Adrenal gland (tissue), 12 donors: ENCODE results near the gene STXBP2. TPM values are rescaled to one million over a fixed set of nuclear protein-coding genes. Genes with fewer than 3 reads are reported as not detected.
A peak's percentile ranks its signal among the peaks of the same experiment; 100 is the strongest.

Source experiments
- DNase-seq, 7 donors: peaks; one replicate each; pipeline ENCODE4 v3.0.0-alpha.2; 2019 to 2020
- H3K27ac ChIP-seq, 5 donors: fragments of 200-600 bp; sonication (generic) in 4 of 5; 1 replicate in 3 of 5; 2 replicates in 2 of 5; pipeline versions ENCODE4 v1.5.1 to v1.8.0; 2016 to 2020; ENCODE audit warnings: mild to moderate bottlenecking in 1 of 5
- H3K27me3 ChIP-seq: fragments of 200-600 bp; 2 replicates; pipeline ENCODE4 v1.8.0; 2021
- H3K36me3 ChIP-seq, 2 donors: fragments of 200-600 bp; replicated peaks in 1 of 2; 1 replicate in 1 of 2; 2 replicates in 1 of 2; pipeline versions ENCODE4 v1.5.1 to v1.8.0; 2018 to 2022
- H3K4me1 ChIP-seq, 2 donors: fragments of 200-600 bp; replicated peaks in 1 of 2; 1 replicate in 1 of 2; 2 replicates in 1 of 2; pipeline versions ENCODE4 v1.5.1 to v1.8.0; 2018 to 2021
- H3K4me3 ChIP-seq, 4 donors: fragments of 200-600 bp; sonication (generic) in 3 of 4; one replicate each; pipeline ENCODE4 v1.5.1; 2016 to 2018
- H3K9me3 ChIP-seq, 3 donors: fragments of 200-600 bp; sonication (generic) in 1 of 3; replicated peaks in 1 of 3; 1 replicate in 2 of 3; 2 replicates in 1 of 3; pipeline versions ENCODE4 v1.5.1 to v1.8.0; 2016 to 2021
- POLR2A ChIP-seq, 2 donors: fragments of 450-650 bp; IDR thresholded peaks; one replicate each; pipeline ENCODE4 v1.6.1; 2017; ENCODE audit warnings: antibody characterized with exemption in 2 of 2, mild to moderate bottlenecking in 2 of 2, moderate library complexity in 1 of 2
- WGBS, 4 donors: extraction: QIAGEN DNeasy Blood & Tissue Kit in 2 of 4; methylation state at CpG; one replicate each; pipeline versions ENCODE4 v1.1.5 to v1.1.7; 2013 to 2017; 5-methylcytosine and 5-hydroxymethylcytosine counted together
- intact Hi-C, 2 donors: fragments of 100-400 bp; cut with DNase I; formaldehyde crosslinking; loops; one replicate each; pipeline versions ENCODE4 v1.14.1 to v1.15.0; 2022 to 2023
- polyA plus RNA-seq, 3 donors: library from polyadenylated mRNA; stranded (reverse); fragments of 200-250 nt in 2 of 3; fragments of 350-450 nt in 1 of 3; fragmentation: Illumina TruSeq in 1 of 3; extraction: RNeasy Lipid Tissue Mini Kit (QIAGEN cat#74804) in 1 of 3; gene quantifications; one replicate each; pipeline ENCODE4 v1.2.3, GENCODE V29; 2013 to 2014
- total RNA-seq, 9 donors: library from RNA; depleted of rRNA in 4 of 9; stranded (reverse); fragments of >200 nt in 4 of 9; fragments of 120-200 nt in 1 of 9; fragmentation: NEBNext Ultra II Directional in 1 of 9; extraction: Animal tissue kit (Norgen Biotek cat#: 25700) in 1 of 9; gene quantifications; one replicate each; pipeline versions ENCODE4 v1.1.0 to v1.2.4, GENCODE V29; 2013 to 2023
- TF ChIP-seq, protein P1 (sequence below), 6 experiments: fragments of 450-650 bp in 4 of 6; fragments of 200-600 bp in 2 of 6; sonication (generic) in 1 of 6; IDR thresholded peaks; 1 replicate in 5 of 6; 2 replicates in 1 of 6; pipeline versions ENCODE4 v1.5.1 to v1.8.0; 2016 to 2021; ENCODE audit warnings: antibody characterized with exemption in 6 of 6, mild to moderate bottlenecking in 2 of 6, moderate library complexity in 1 of 6
- donor health status: healthy with polysubstance abuse.
- donor health status: Bipolar disorder and iron deficiency.
- donor health status: DM: yes; HTN: yes; CAD: no.
- donor health status: DM: no; HTN: no; CAD: no.
- donor health status: DM: no; HTN: no; CAD: no.
- donor health status: DM: yes; HTN: yes; CAD: no.

The STXBP2 gene
- total and polyA plus RNA-seq, 12 donors, result 12.2 to 121 (median 40.3) TPM

DNA sequence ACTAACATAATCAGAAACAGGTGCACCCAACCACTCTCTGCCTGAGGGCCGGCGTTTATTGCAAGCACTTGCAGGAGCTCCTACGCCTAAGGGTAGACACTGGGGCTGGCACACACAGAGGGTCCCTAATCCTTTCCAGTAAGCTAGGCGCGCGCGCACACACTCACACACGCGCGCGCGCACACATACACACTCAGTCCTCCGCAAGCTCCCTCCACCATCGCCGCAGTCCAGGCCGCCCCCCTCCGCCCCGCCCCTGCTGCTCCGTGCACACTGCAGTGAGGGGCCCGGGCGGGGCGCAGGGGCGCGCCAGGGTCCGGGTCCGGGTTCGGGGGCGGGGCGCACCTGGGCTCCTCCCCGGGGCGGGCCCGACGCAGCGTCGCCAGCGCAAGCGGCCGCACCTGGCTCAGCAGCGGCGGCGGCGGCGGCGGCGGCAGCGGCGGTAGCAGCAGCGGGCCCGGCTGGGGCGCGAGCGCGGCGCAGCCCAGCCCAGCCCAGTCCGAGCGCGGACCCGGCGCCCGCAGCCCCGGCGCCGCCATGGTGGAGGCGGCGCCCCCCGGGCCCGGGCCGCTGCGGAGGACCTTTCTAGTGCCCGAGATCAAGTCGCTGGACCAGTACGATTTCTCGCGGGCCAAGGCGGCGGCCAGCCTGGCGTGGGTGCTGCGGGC lies 41.3 kb upstream of the STXBP2 start, which contains the start of gene CAMSAP3:
Gene CAMSAP3 (plus strand): TSS at position 398 of the 668 bp plus-strand sequence. CDS start 140 bp downstream, at position 538.
- 0 to 1% (median 1%) methylated on average over 3 to 74 of the region's 78 CpGs for WGBS, 4 donors
- peak within 1 kb of the TSS in 1 of 4 donors; percentile 64 for H3K4me3 ChIP-seq
- H3K27me3 ChIP-seq, result peaks cover 8% of the 10 kb centered on the region

DNA sequence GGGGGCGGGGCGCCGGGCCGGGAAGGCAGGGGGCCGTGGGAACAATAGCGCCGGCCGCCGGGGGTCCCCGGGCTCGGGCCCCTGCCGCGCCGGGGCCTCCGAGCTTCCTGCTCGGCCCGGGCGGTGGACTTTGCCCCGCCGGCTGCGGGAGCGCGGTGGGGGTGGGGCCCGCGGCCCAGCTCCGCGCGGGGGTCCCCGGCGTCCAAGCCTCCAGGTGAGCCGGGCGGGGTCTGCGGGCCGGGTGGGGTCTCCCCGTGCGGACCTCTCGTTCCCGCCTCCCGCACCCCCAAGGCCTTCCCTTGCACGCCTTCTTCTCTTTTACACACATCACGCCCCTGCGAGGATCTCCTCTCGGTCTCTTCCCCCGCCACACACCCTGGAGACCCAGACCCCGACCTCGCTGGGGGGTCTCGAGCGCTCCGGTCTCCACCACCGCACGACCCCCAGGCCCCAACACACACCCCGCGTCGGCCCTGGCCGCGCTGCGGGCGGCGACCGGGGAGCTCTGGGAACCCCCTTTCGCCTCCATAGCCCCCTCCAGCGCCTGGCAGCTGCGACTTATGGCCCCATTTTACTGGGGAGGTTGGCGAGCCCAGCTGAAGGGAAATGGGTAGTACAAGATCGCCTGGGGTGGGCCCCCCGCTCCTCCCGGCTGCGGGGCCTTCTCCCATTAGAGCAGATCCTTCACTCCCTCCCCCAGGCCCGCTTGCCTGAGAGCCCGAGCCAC lies 40.5 kb upstream of the STXBP2 start:
- H3K27ac ChIP-seq, result no peak overlapping the region

More for the DNA sequence above, 41.3 kb upstream of the STXBP2 start, which contains the start of gene CAMSAP3:
- Histone ChIP-seq H3K9me3 (no peaks in the 10 kb centered on the region), H3K4me1 (peaks cover 0 to 5% of the 10 kb centered on the region in 2 donors), H3K36me3 (no peaks in the 10 kb centered on the region), H3K27ac (no peak within 1 kb of the TSS)
- TF ChIP-seq, protein P1, sequence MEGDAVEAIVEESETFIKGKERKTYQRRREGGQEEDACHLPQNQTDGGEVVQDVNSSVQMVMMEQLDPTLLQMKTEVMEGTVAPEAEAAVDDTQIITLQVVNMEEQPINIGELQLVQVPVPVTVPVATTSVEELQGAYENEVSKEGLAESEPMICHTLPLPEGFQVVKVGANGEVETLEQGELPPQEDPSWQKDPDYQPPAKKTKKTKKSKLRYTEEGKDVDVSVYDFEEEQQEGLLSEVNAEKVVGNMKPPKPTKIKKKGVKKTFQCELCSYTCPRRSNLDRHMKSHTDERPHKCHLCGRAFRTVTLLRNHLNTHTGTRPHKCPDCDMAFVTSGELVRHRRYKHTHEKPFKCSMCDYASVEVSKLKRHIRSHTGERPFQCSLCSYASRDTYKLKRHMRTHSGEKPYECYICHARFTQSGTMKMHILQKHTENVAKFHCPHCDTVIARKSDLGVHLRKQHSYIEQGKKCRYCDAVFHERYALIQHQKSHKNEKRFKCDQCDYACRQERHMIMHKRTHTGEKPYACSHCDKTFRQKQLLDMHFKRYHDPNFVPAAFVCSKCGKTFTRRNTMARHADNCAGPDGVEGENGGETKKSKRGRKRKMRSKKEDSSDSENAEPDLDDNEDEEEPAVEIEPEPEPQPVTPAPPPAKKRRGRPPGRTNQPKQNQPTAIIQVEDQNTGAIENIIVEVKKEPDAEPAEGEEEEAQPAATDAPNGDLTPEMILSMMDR (IDR thresholded peaks at IDR 0.05), result no peak
- no peak for TF ChIP-seq POLR2A (IDR thresholded peaks at IDR 0.05)
- DNase-seq, result peak in 3 of 7 donors; percentile 28 to 61 (median 47)
- intact Hi-C loops, result no loop called here

DNA sequence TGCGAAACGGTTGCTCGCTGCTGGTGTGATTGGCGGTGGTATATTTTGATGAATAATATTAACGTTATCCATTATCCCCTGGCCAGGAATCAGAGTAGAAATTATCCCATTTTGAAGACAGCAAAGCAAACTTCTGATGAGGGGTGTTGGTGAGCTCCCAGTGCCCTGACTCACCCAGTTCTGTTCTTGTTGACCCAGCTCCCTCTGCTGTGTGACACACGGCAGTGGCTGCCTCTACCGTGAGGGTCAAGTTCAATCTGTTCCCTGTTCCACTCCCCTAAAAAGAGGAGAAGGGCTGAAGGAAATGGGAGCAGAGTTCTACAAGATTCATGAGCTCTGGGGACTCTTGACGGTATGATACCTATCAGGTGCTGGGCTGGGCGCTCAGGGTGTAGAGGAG lies 39.2 kb upstream of the STXBP2 start:
- Histone ChIP-seq H3K4me1 (peaks cover 0 to 12% of the 10 kb centered on the region in 2 donors), H3K27ac (no peak overlapping the region), H3K4me3 (no peak overlapping the region), H3K36me3 (no peaks in the 10 kb centered on the region), H3K27me3 (peaks cover 3% of the 10 kb centered on the region), H3K9me3 (no peaks in the 10 kb centered on the region)
- no peak for DNase-seq
- no peak for TF ChIP-seq POLR2A (IDR thresholded peaks at IDR 0.05)
- TF ChIP-seq, protein P1 (IDR thresholded peaks at IDR 0.05), result no peak
- intact Hi-C loops, result no loop called here
- 76 to 81% (median 78%) methylated on average over 9 of the region's 9 CpGs for WGBS, 4 donors

More for the DNA sequence above, 40.5 kb upstream of the STXBP2 start:
- no peak for DNase-seq
- WGBS, 4 donors, result 3 to 7% (median 6%) methylated on average over 13 to 68 of the region's 70 CpGs
- Histone ChIP-seq H3K27me3 (peaks cover 3% of the 10 kb centered on the region), H3K36me3 (no peaks in the 10 kb centered on the region), H3K9me3 (no peaks in the 10 kb centered on the region), H3K4me1 (peaks cover 0 to 5% of the 10 kb centered on the region in 2 donors), H3K4me3 (peak overlapping the region in 1 of 4 donors; percentile 64)
- intact Hi-C loops, result no loop called here
- TF ChIP-seq, protein P1 (IDR thresholded peaks at IDR 0.05), result no peak
- no peak for TF ChIP-seq POLR2A (IDR thresholded peaks at IDR 0.05)

DNA sequence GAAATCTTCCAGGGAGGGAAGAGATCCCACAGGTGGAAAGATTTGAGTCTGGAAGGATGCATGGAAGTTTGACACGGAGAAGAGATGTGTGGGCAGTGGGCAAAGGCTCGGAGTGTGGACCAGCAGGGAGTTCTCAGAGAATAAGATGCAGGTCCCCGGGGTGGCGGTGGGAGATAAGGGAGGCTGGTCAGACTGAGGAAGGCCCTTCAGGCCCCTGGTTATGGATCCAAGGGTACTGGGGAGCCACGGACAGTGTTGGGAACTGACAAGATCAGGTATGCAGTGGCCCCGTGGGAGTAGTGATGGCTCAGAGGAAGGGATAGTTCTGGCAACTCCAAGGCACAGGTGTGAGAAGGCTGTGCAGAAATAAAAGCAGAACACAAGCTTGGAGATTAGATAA lies 38.7 kb upstream of the STXBP2 start:
- intact Hi-C loops, result no loop called here
- H3K9me3 ChIP-seq, result no peaks in the 10 kb centered on the region
- 76 to 87% (median 82%) methylated on average over 6 of the region's 6 CpGs for WGBS, 4 donors
- peaks cover 0 to 13% of the 10 kb centered on the region in 2 donors for H3K4me1 ChIP-seq
- no peak overlapping the region for H3K4me3 ChIP-seq
- DNase-seq, result no peak
- TF ChIP-seq POLR2A (IDR thresholded peaks at IDR 0.05), result no peak
- H3K27me3 ChIP-seq, result peaks cover 3% of the 10 kb centered on the region
- H3K36me3 ChIP-seq, result no peaks in the 10 kb centered on the region
- no peak overlapping the region for H3K27ac ChIP-seq
